Neuronal stem cell (in vitro differentiated cells): ENCODE measurements around the gene DOCK9.

Experiments used
- DNase-seq: peaks from one replicate; pipeline ENCODE4 v3.0.0-alpha.2; 2013; ENCODE audit warnings: low spot score
- H2AFZ ChIP-seq: one replicate; pipeline ENCODE4 v1.6.1; 2013; ENCODE audit warnings: mild to moderate bottlenecking, low read length, inconsistent platforms
- H2AK5ac ChIP-seq: 2 replicates; pipeline ENCODE4 v1.6.1; 2013; ENCODE audit warnings: low read depth, mild to moderate bottlenecking, inconsistent platforms, low read length, moderate library complexity, mixed read lengths
- H2BK120ac ChIP-seq: 2 replicates; pipeline ENCODE4 v1.6.1; 2013; ENCODE audit warnings: low read depth, mild to moderate bottlenecking, inconsistent platforms, low read length, moderate library complexity, mixed read lengths
- H2BK12ac ChIP-seq: one replicate; pipeline ENCODE4 v1.6.1; 2013; ENCODE audit warnings: low read length, inconsistent platforms
- H2BK15ac ChIP-seq: 2 replicates; pipeline ENCODE4 v1.6.1; 2013; ENCODE audit warnings: mild to moderate bottlenecking, low read length, inconsistent platforms, mixed read lengths
- H2BK5ac ChIP-seq: one replicate; pipeline ENCODE4 v1.6.1; 2013; ENCODE audit warnings: inconsistent platforms, mild to moderate bottlenecking, low read length, moderate library complexity
- H3K14ac ChIP-seq: one replicate; pipeline ENCODE4 v1.6.1; 2013; ENCODE audit warnings: low read length, inconsistent platforms
- H3K18ac ChIP-seq: 2 replicates; pipeline ENCODE4 v1.6.1; 2013; ENCODE audit warnings: low read length, inconsistent platforms
- H3K23ac ChIP-seq: 2 replicates; pipeline ENCODE4 v1.6.1; 2013; ENCODE audit warnings: low read depth, mild to moderate bottlenecking, mixed read lengths, low read length, inconsistent platforms; ENCODE audit not compliant: poor library complexity
- H3K27ac ChIP-seq: replicated peaks from 3 replicates; pipeline ENCODE4 v1.5.1; 2013; ENCODE audit warnings: low read length, inconsistent platforms
- H3K27me3 ChIP-seq, 3 experiments: 2 replicates each; pipeline ENCODE4 v1.6.1; 2013; ENCODE audit warnings: low read length in 3 of 3, mild to moderate bottlenecking in 2 of 3, inconsistent platforms in 1 of 3, low read depth in 1 of 3, mixed read lengths in 1 of 3, moderate library complexity in 1 of 3; ENCODE audit not compliant: control insufficient read depth in 3 of 3, insufficient read depth in 3 of 3
- H3K36me3 ChIP-seq, 2 donors: replicated peaks in 1 of 2; 2 replicates each; pipeline ENCODE4 v1.6.1; 2013; ENCODE audit warnings: low read length in 2 of 2; ENCODE audit not compliant: control insufficient read depth in 2 of 2, insufficient read depth in 2 of 2
- H3K4ac ChIP-seq: 2 replicates; pipeline ENCODE4 v1.6.1; 2013; ENCODE audit warnings: inconsistent platforms, mild to moderate bottlenecking, low read length, moderate library complexity
- H3K4me1 ChIP-seq, 2 donors: 1 replicate in 1 of 2; 2 replicates in 1 of 2; pipeline ENCODE4 v1.6.1; 2013; ENCODE audit warnings: low read length in 2 of 2, low read depth in 1 of 2; ENCODE audit not compliant: control insufficient read depth in 2 of 2, insufficient read depth in 1 of 2
- H3K4me2 ChIP-seq: one replicate; pipeline ENCODE4 v1.6.1; 2013; ENCODE audit warnings: mild to moderate bottlenecking, low read length, inconsistent platforms; ENCODE audit not compliant: insufficient read depth, poor library complexity, severe bottlenecking
- H3K4me3 ChIP-seq, 2 donors: 2 replicates each; pipeline ENCODE4 v1.5.1; 2013; ENCODE audit warnings: low read length in 2 of 2, mild to moderate bottlenecking in 2 of 2, inconsistent platforms in 1 of 2, moderate library complexity in 1 of 2
- H3K79me1 ChIP-seq: one replicate; pipeline ENCODE4 v1.6.1; 2013; ENCODE audit warnings: low read depth, mild to moderate bottlenecking, inconsistent platforms, low read length, moderate library complexity
- H3K9ac ChIP-seq: one replicate; pipeline ENCODE4 v1.6.1; 2013; ENCODE audit warnings: mild to moderate bottlenecking, low read depth, low read length, inconsistent platforms; ENCODE audit not compliant: poor library complexity
- H3K9me3 ChIP-seq, 2 donors: replicated peaks in 1 of 2; 2 replicates each; pipeline versions ENCODE3 to v1.6.1; 2013; ENCODE audit warnings: low read length in 2 of 2, mild to moderate bottlenecking in 2 of 2, inconsistent platforms in 1 of 2, low read depth in 1 of 2, mixed read lengths in 1 of 2, moderate library complexity in 1 of 2; ENCODE audit not compliant: control insufficient read depth in 2 of 2, insufficient read depth in 1 of 2
- H4K8ac ChIP-seq: one replicate; pipeline ENCODE4 v1.6.1; 2013; ENCODE audit warnings: low read depth, mild to moderate bottlenecking, inconsistent platforms, low read length, moderate library complexity
- H4K91ac ChIP-seq: one replicate; pipeline ENCODE4 v1.6.1; 2013; ENCODE audit warnings: low read length, low read depth, mild to moderate bottlenecking, inconsistent platforms; ENCODE audit not compliant: poor library complexity
- WGBS, 2 donors: extraction: QIAGEN DNeasy Blood & Tissue Kit; methylation state at CpG; one replicate each; pipeline ENCODE4 v1.1.7; 2013; ENCODE audit warnings: missing lambda C conversion rate in 2 of 2, mixed read lengths in 1 of 2; ENCODE audit not compliant: insufficient read length in 2 of 2, insufficient replicate concordance in 1 of 2; ENCODE audit errors: extremely low coverage in 2 of 2; 5-methylcytosine and 5-hydroxymethylcytosine counted together

DOCK9 gene

DNA sequence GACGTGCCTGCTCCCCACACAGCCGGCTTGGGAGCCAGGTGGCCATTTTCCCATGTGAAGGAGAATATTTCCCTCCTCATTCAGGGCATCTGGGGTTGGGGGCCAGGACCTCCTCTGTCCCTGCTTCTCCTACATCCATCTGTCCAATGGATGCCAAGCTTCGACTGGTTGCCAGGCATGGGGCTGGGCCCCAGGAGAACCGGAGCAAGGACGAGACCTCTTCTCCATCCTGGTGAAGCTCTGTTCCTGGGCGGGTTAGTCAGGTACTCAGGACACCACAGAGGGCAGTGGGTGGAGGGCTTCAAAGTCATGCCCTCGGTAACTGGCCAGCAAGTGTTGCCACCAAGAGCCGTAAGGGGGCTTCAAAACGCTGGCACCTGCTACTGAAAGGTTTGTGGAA is 203.1 kb downstream of the DOCK9 start:
- Histone ChIP-seq H3K27ac (no peak overlapping the region), H3K27me3 (no peaks in the 10 kb centered on the region), H3K4me1 (no peaks in the 10 kb centered on the region), H2BK12ac (no peak overlapping the region), H2AFZ (no peak overlapping the region), H3K23ac (no peak overlapping the region), H2BK15ac (no peak overlapping the region), H3K4me3 (no peak overlapping the region), H4K91ac (no peak overlapping the region), H3K4ac (no peak overlapping the region), H3K36me3 (no peaks in the 10 kb centered on the region), H4K8ac (no peak overlapping the region), H3K4me2 (no peak overlapping the region), H3K18ac (no peak overlapping the region), H3K9ac (no peak overlapping the region), H3K79me1 (no peaks in the 10 kb centered on the region), H3K14ac (no peak overlapping the region), H2BK5ac (no peak overlapping the region), H3K9me3 (no peaks in the 10 kb centered on the region), H2BK120ac (no peak overlapping the region), H2AK5ac (no peak overlapping the region)
- DNase-seq = no peak
- WGBS, 2 donors = no CpG with 5 or more reads among the region's 9 CpGs

DNA sequence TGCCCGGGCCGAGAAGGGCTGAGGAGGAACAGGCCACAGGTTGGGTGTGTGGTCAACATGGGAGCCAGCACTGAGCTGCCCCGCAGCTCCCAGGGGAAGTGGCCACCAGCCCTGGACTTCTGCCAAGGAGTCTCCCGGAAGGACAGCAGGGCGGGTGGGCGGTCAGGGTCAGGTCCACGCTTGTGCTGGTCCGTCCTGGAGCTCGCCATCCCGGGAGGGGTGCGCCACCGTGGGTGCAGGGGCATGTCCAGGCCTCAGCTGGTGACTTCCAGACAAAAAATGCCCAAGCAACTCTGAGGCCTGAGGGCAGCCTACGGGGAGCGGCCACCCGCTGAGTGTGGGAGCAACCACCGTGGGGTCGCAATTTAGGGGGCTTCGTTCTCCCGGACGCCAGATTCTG is 203.9 kb downstream of the DOCK9 start:
- Histone ChIP-seq H3K79me1 (no peaks in the 10 kb centered on the region), H2BK12ac (no peak overlapping the region), H2BK15ac (no peak overlapping the region), H2BK5ac (no peak overlapping the region), H3K4me2 (no peak overlapping the region), H3K9ac (no peak overlapping the region), H3K4me1 (no peaks in the 10 kb centered on the region), H3K4ac (no peak overlapping the region), H3K4me3 (no peak overlapping the region), H3K36me3 (no peaks in the 10 kb centered on the region), H4K91ac (no peak overlapping the region), H3K9me3 (no peaks in the 10 kb centered on the region), H2AFZ (no peak overlapping the region), H2AK5ac (peak overlapping the region; percentile 70), H3K27ac (no peak overlapping the region), H2BK120ac (no peak overlapping the region), H3K18ac (peak overlapping the region; percentile 67), H4K8ac (no peak overlapping the region), H3K14ac (no peak overlapping the region), H3K27me3 (no peaks in the 10 kb centered on the region), H3K23ac (no peak overlapping the region)
- WGBS, 2 donors = no CpG with 5 or more reads among the region's 20 CpGs
- no peak for DNase-seq

DNA sequence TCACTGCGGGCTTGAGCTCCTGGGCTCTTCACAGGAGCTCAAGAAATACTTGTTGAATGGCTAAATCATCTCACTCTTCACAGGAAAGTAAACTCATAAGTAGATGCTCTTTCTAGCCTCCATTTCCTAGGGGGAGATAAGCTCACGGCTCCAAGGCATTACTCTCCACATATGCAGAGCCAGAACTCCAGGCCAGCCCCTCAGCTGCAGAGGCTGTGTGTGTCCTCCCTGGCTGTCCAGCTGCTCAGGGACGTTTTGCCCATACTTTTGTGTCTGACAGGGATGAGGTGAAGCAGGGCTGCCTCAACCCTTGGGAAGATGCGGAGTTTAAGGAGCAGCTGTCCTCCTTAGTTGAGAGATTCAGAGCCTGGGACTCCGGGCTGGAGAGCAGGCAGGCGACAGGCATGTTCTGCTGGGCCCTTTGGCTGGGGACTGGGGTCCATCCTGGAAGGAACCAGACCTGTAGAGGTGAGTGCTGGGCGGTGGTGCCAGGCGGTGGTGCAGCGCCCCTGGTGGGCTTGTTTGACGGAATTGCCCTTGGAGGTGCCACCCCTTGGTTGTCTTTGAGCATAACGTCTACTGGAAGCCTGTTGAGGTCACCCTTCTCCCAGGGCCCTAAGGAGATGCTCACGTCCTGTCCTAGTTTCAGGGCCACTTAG is 204.9 kb downstream of the DOCK9 start:
- Histone ChIP-seq H2AFZ (no peak overlapping the region), H3K4ac (no peak overlapping the region), H3K79me1 (no peaks in the 10 kb centered on the region), H3K27ac (no peak overlapping the region), H4K8ac (no peak overlapping the region), H3K18ac (no peak overlapping the region), H3K9me3 (no peaks in the 10 kb centered on the region), H2BK12ac (no peak overlapping the region), H2BK120ac (no peak overlapping the region), H3K23ac (no peak overlapping the region), H2AK5ac (no peak overlapping the region), H3K4me2 (no peak overlapping the region), H3K9ac (no peak overlapping the region), H3K36me3 (no peaks in the 10 kb centered on the region), H3K27me3 (no peaks in the 10 kb centered on the region), H3K4me1 (no peaks in the 10 kb centered on the region), H3K4me3 (no peak overlapping the region), H4K91ac (no peak overlapping the region), H2BK5ac (no peak overlapping the region), H2BK15ac (no peak overlapping the region), H3K14ac (no peak overlapping the region)
- no CpG with 5 or more reads among the region's 12 CpGs for WGBS, 2 donors
- no peak for DNase-seq

DNA sequence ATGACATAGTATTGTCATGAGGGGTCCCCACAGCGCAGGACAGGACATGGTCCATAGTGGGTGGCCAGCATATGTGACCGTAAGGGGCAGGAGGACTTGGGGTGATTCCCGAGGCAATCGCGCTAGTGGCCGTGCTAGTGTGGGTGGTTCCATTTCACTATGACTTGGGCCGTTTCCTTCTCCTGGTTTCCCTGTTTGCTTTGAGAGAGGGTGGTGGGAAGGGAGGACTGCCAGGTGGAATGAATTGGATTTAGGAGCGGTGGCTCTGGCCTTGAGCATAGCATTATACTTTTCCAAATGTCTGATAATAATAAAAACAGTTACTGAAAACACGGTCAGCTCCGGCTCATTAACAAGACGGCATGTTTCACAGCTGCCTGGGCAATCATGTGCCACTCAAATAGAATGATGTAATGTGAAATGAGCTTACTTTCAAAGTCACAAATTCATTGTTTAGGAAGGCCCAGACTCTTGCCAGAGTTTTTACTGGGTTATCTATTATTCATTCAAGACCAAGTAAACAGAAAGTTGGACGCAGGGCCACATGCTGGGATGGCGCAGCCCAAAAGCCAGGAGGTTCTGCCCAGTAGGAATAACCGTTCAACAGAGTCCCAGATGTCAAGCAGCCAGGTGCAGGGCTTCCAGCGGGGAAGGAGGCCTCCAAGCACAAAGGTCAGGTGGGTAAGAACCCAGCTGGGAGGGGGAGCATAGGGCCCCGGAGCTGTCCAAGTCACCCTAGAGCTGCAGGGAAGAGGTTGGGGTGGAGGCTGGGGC is 205.8 kb downstream of the DOCK9 start:
- Histone ChIP-seq H3K4me1 (no peaks in the 10 kb centered on the region), H2BK12ac (no peak overlapping the region), H3K27ac (no peak overlapping the region), H3K14ac (no peak overlapping the region), H3K36me3 (no peaks in the 10 kb centered on the region), H3K9me3 (no peaks in the 10 kb centered on the region), H2AFZ (no peak overlapping the region), H4K8ac (no peak overlapping the region), H3K4me3 (no peak overlapping the region), H3K18ac (peak overlapping the region; percentile 29), H2BK5ac (no peak overlapping the region), H3K79me1 (no peaks in the 10 kb centered on the region), H3K4me2 (no peak overlapping the region), H3K27me3 (peaks cover 0 to 8% (median 0%) of the 10 kb centered on the region in 3 experiments), H4K91ac (peak overlapping the region; percentile 9), H2BK120ac (no peak overlapping the region), H3K4ac (no peak overlapping the region), H3K23ac (no peak overlapping the region), H2AK5ac (no peak overlapping the region), H2BK15ac (no peak overlapping the region), H3K9ac (no peak overlapping the region)
- no peak for DNase-seq
- WGBS, 2 donors = no CpG with 5 or more reads among the region's 16 CpGs
